ENCODE data around the gene PRKAA1. TPM values are rescaled to one million over a fixed set of nuclear protein-coding genes. Genes with fewer than 3 reads are reported as not detected.
"Not testable (repeated sequence)": the region's sequence is repeated elsewhere in the genome, so short reads cannot be mapped to it uniquely, and the experiment has no call there.

The PRKAA1 gene
- polyA plus RNA-seq, 3 donors = 23.4 to 32.8 (median 29.6) TPM

GRCh38 chr5:40797273-40798011 is 732 bp downstream of the PRKAA1 start:
- Histone ChIP-seq H3K79me2 (ENCODE audit: insufficient read depth, low read length) (peaks cover 55% of the 10 kb centered on the region), H3K4me3 (replicated peaks in 1 of 3; ENCODE audit: low read depth in 2 of 3, low read length in 3 of 3) (peak overlapping the region; percentile 80 to 94 (median 87)), H3K4me2 (replicated peaks; ENCODE audit: extremely low read depth, low read length, poor library complexity, severe bottlenecking) (peak overlapping the region; percentile 97), H3K36me3 (replicated peaks in 1 of 2; ENCODE audit: control insufficient read depth in 1 of 2, insufficient read depth in 2 of 2, low read length in 2 of 2) (no peaks in the 10 kb centered on the region), H2AFZ (ENCODE audit: insufficient read depth, low read depth, low read length, poor library complexity, severe bottlenecking) (peak overlapping the region; percentile 88), H3K9ac (ENCODE audit: insufficient read depth, low read length, poor library complexity, severe bottlenecking) (peak overlapping the region; percentile 86), H4K20me1 (ENCODE audit: insufficient read depth, low read length) (peaks cover 44% of the 10 kb centered on the region), H3K4me1 (ENCODE audit: control insufficient read depth in 1 of 2, insufficient read depth in 2 of 2, low read length in 2 of 2) (peaks cover 23 to 32% of the 10 kb centered on the region in 2 donors), H3K27ac (ENCODE audit: low read depth in 1 of 2, low read length in 2 of 2) (peak overlapping the region; percentile 75 to 85), H3K9me3 (replicated peaks in 1 of 2; ENCODE audit: control insufficient read depth in 1 of 2, insufficient read depth in 1 of 2, low read length in 2 of 2) (no peaks in the 10 kb centered on the region), H3K27me3 (ENCODE audit: control insufficient read depth in 2 of 2, insufficient read depth in 2 of 2, low read length in 2 of 2) (peaks cover 2 to 4% of the 10 kb centered on the region in 2 donors)
- peak overlapping the region; percentile 92 to 94 for H3K4me3 Mint-ChIP-seq
- no peaks in the 10 kb centered on the region for H3K9me3 Mint-ChIP-seq
- TF ChIP-seq, protein P1, sequence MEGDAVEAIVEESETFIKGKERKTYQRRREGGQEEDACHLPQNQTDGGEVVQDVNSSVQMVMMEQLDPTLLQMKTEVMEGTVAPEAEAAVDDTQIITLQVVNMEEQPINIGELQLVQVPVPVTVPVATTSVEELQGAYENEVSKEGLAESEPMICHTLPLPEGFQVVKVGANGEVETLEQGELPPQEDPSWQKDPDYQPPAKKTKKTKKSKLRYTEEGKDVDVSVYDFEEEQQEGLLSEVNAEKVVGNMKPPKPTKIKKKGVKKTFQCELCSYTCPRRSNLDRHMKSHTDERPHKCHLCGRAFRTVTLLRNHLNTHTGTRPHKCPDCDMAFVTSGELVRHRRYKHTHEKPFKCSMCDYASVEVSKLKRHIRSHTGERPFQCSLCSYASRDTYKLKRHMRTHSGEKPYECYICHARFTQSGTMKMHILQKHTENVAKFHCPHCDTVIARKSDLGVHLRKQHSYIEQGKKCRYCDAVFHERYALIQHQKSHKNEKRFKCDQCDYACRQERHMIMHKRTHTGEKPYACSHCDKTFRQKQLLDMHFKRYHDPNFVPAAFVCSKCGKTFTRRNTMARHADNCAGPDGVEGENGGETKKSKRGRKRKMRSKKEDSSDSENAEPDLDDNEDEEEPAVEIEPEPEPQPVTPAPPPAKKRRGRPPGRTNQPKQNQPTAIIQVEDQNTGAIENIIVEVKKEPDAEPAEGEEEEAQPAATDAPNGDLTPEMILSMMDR (IDR thresholded peaks at IDR 0.05) = no peak
- 0% methylated on average over 33 of the region's 56 CpGs for WGBS (ENCODE audit: insufficient coverage)
- H3K36me3 Mint-ChIP-seq = peaks cover 4 to 6% of the 10 kb centered on the region in 2 donors
- DNase-seq = peak; percentile 19 to 40 (median 20)
- intact Hi-C loops (cut with micrococcal nuclease) = no loop called here
- H3K27ac Mint-ChIP-seq = peak overlapping the region; percentile 79 to 96 (median 90)
- peaks cover 31% of the 10 kb centered on the region for H3K4me1 Mint-ChIP-seq
- peaks cover 0 to 5% (median 3%) of the 10 kb centered on the region in 3 donors for H3K27me3 Mint-ChIP-seq (ENCODE audit: low read depth in 3 of 3)

- DNase-seq = peak; percentile 19 to 71 (median 62)
- Mint-ChIP-seq H3K27ac (peak overlapping the region in 2 of 7 donors; percentile 37 to 41), H3K27me3 (ENCODE audit: low read depth in 3 of 3) (peaks cover 0 to 5% (median 3%) of the 10 kb centered on the region in 3 donors), H3K4me1 (peaks cover 33% of the 10 kb centered on the region), H3K9me3 (no peaks in the 10 kb centered on the region), H3K36me3 (peaks cover 4 to 6% of the 10 kb centered on the region in 2 donors), H3K4me3 (peak overlapping the region; percentile 51 to 60)
- peaks cover 2 to 4% of the 10 kb centered on the region in 2 donors for H3K27me3 ChIP-seq (ENCODE audit: control insufficient read depth in 2 of 2, insufficient read depth in 2 of 2, low read length in 2 of 2)
- intact Hi-C loops (cut with micrococcal nuclease) = no loop called here
- TF ChIP-seq, protein P1 (IDR thresholded peaks at IDR 0.05) = no peak
- H3K79me2 ChIP-seq (ENCODE audit: insufficient read depth, low read length) = peaks cover 65% of the 10 kb centered on the region
- peak overlapping the region in 1 of 2 donors; percentile 48 for H3K27ac ChIP-seq (ENCODE audit: low read depth in 1 of 2, low read length in 2 of 2)
- H3K9me3 ChIP-seq (replicated peaks in 1 of 2; ENCODE audit: control insufficient read depth in 1 of 2, insufficient read depth in 1 of 2, low read length in 2 of 2) = no peaks in the 10 kb centered on the region
- peak overlapping the region; percentile 97 for H3K4me2 ChIP-seq (replicated peaks; ENCODE audit: extremely low read depth, low read length, poor library complexity, severe bottlenecking)
- no CpG with 5 or more reads among the region's 3 CpGs for WGBS (ENCODE audit: insufficient coverage)
- H2AFZ ChIP-seq (ENCODE audit: insufficient read depth, low read depth, low read length, poor library complexity, severe bottlenecking) = no peak overlapping the region
- H3K4me1 ChIP-seq (ENCODE audit: control insufficient read depth in 1 of 2, insufficient read depth in 2 of 2, low read length in 2 of 2) = peaks cover 23 to 32% of the 10 kb centered on the region in 2 donors
- H3K9ac ChIP-seq (ENCODE audit: insufficient read depth, low read length, poor library complexity, severe bottlenecking) = no peak overlapping the region
- H3K4me3 ChIP-seq (replicated peaks in 1 of 3; ENCODE audit: low read depth in 2 of 3, low read length in 3 of 3) = peak overlapping the region; percentile 80 to 94 (median 87)
- no peaks in the 10 kb centered on the region for H3K36me3 ChIP-seq (replicated peaks in 1 of 2; ENCODE audit: control insufficient read depth in 1 of 2, insufficient read depth in 2 of 2, low read length in 2 of 2)
- peaks cover 53% of the 10 kb centered on the region for H4K20me1 ChIP-seq (ENCODE audit: insufficient read depth, low read length)
Measured at GRCh38 chr5:40796487-40796889, 1.7 kb downstream of the PRKAA1 start.

- H2AFZ ChIP-seq (ENCODE audit: insufficient read depth, low read depth, low read length, poor library complexity, severe bottlenecking); H3K36me3 ChIP-seq (replicated peaks in 1 of 2; ENCODE audit: control insufficient read depth in 1 of 2, insufficient read depth in 2 of 2, low read length in 2 of 2); H3K27me3 ChIP-seq (ENCODE audit: control insufficient read depth in 2 of 2, insufficient read depth in 2 of 2, low read length in 2 of 2); H3K9me3 Mint-ChIP-seq; H3K4me2 ChIP-seq (replicated peaks; ENCODE audit: extremely low read depth, low read length, poor library complexity, severe bottlenecking); H3K36me3 Mint-ChIP-seq; H3K9ac ChIP-seq (ENCODE audit: insufficient read depth, low read length, poor library complexity, severe bottlenecking); intact Hi-C loops (cut with micrococcal nuclease); H3K9me3 ChIP-seq (replicated peaks in 1 of 2; ENCODE audit: control insufficient read depth in 1 of 2, insufficient read depth in 1 of 2, low read length in 2 of 2); H3K4me3 ChIP-seq (replicated peaks in 1 of 3; ENCODE audit: low read depth in 2 of 3, low read length in 3 of 3); H3K27ac ChIP-seq (ENCODE audit: low read depth in 1 of 2, low read length in 2 of 2); DNase-seq; H3K27me3 Mint-ChIP-seq (ENCODE audit: low read depth in 3 of 3); H3K4me3 Mint-ChIP-seq: not testable (repeated sequence)
- WGBS (ENCODE audit: insufficient coverage) = no CpG with 5 or more reads among the region's 3 CpGs
- peaks cover 81% of the 10 kb centered on the region for H3K79me2 ChIP-seq (ENCODE audit: insufficient read depth, low read length)
- Mint-ChIP-seq H3K4me1 (peaks cover 43% of the 10 kb centered on the region), H3K27ac (peak overlapping the region in 1 of 7 donors; percentile 67)
- H4K20me1 ChIP-seq (ENCODE audit: insufficient read depth, low read length) = peaks cover 70% of the 10 kb centered on the region
- peaks cover 25 to 35% of the 10 kb centered on the region in 2 donors for H3K4me1 ChIP-seq (ENCODE audit: control insufficient read depth in 1 of 2, insufficient read depth in 2 of 2, low read length in 2 of 2)
Measured at GRCh38 chr5:40794877-40795276, 3.3 kb downstream of the PRKAA1 start.

Data from CD14-positive monocyte (primary cell).